ENCODE results near the gene RYR1.

Gene RYR1

GRCh38 chr19:38429811-38430156 lies 3.7 kb upstream of the RYR1 start:
- H3K4me1 ChIP-seq, result no peaks in the 10 kb centered on the region; the same call in 1 of the 2 replicates
- TF ChIP-seq, protein P1, sequence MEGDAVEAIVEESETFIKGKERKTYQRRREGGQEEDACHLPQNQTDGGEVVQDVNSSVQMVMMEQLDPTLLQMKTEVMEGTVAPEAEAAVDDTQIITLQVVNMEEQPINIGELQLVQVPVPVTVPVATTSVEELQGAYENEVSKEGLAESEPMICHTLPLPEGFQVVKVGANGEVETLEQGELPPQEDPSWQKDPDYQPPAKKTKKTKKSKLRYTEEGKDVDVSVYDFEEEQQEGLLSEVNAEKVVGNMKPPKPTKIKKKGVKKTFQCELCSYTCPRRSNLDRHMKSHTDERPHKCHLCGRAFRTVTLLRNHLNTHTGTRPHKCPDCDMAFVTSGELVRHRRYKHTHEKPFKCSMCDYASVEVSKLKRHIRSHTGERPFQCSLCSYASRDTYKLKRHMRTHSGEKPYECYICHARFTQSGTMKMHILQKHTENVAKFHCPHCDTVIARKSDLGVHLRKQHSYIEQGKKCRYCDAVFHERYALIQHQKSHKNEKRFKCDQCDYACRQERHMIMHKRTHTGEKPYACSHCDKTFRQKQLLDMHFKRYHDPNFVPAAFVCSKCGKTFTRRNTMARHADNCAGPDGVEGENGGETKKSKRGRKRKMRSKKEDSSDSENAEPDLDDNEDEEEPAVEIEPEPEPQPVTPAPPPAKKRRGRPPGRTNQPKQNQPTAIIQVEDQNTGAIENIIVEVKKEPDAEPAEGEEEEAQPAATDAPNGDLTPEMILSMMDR (IDR thresholded peaks at IDR 0.05; ENCODE audit: low read depth, low read length), result no peak
- H3K27me3 ChIP-seq, result no peaks in the 10 kb centered on the region; the same call in 1 of the 2 replicates

GRCh38 chr19:38430931-38431330 lies 2.6 kb upstream of the RYR1 start:
- no peak for DNase-seq
- no peaks in the 10 kb centered on the region; the same call in 1 of the 2 replicates for H3K27me3 ChIP-seq
- no peaks in the 10 kb centered on the region for H3K9me3 ChIP-seq
- no peaks in the 10 kb centered on the region for H3K36me3 ChIP-seq
- H3K4me3 ChIP-seq (ENCODE audit: low read depth, low read length), result no peak overlapping the region
- H3K4me1 ChIP-seq, result no peaks in the 10 kb centered on the region; the same call in 1 of the 2 replicates
- TF ChIP-seq, protein P1 (IDR thresholded peaks at IDR 0.05; ENCODE audit: low read depth, low read length), result no peak

More at GRCh38 chr19:38429811-38430156, 3.7 kb upstream of the RYR1 start:
- H3K4me3 ChIP-seq (ENCODE audit: low read depth, low read length), result no peak overlapping the region
- no peaks in the 10 kb centered on the region for H3K36me3 ChIP-seq
- no peaks in the 10 kb centered on the region for H3K9me3 ChIP-seq
- DNase-seq, result no peak

GRCh38 chr19:38434549-38435051 lies 1.1 kb downstream of the RYR1 start:
- Histone ChIP-seq H3K4me1 (no peaks in the 10 kb centered on the region; the same call in 1 of the 2 replicates), H3K9me3 (no peaks in the 10 kb centered on the region), H3K27me3 (no peaks in the 10 kb centered on the region; the same call in 1 of the 2 replicates), H3K4me3 (ENCODE audit: low read depth, low read length) (no peak overlapping the region), H3K36me3 (no peaks in the 10 kb centered on the region)
- DNase-seq, result no peak
- TF ChIP-seq, protein P1 (IDR thresholded peaks at IDR 0.05; ENCODE audit: low read depth, low read length), result no peak

- DNase-seq, result no peak
- no peaks in the 10 kb centered on the region for H3K9me3 ChIP-seq
- TF ChIP-seq, protein P1 (IDR thresholded peaks at IDR 0.05; ENCODE audit: low read depth, low read length), result no peak
- H3K27me3 ChIP-seq, result no peaks in the 10 kb centered on the region; the same call in 1 of the 2 replicates
- no peaks in the 10 kb centered on the region; the same call in 1 of the 2 replicates for H3K4me1 ChIP-seq
- H3K36me3 ChIP-seq, result no peaks in the 10 kb centered on the region
- H3K4me3 ChIP-seq (ENCODE audit: low read depth, low read length), result no peak overlapping the region
These were observed 3.8 kb downstream of the RYR1 start for GRCh38 chr19:38437295-38437694.

GRCh38 chr19:38437917-38438316 lies 4.4 kb downstream of the RYR1 start:
- H3K27me3 ChIP-seq, result no peaks in the 10 kb centered on the region; the same call in 1 of the 2 replicates
- no peaks in the 10 kb centered on the region for H3K36me3 ChIP-seq
- H3K9me3 ChIP-seq, result no peaks in the 10 kb centered on the region
- DNase-seq, result no peak
- TF ChIP-seq, protein P1 (IDR thresholded peaks at IDR 0.05; ENCODE audit: low read depth, low read length), result no peak
- H3K4me1 ChIP-seq, result no peaks in the 10 kb centered on the region; the same call in 1 of the 2 replicates
- no peak overlapping the region for H3K4me3 ChIP-seq (ENCODE audit: low read depth, low read length)

GRCh38 chr19:38440592-38440991 lies 7.1 kb downstream of the RYR1 start:
- Histone ChIP-seq H3K9me3 (no peaks in the 10 kb centered on the region), H3K36me3 (no peaks in the 10 kb centered on the region), H3K4me1 (no peaks in the 10 kb centered on the region), H3K27me3 (no peaks in the 10 kb centered on the region), H3K4me3 (ENCODE audit: low read depth, low read length) (no peak overlapping the region)
- DNase-seq, result no peak
- TF ChIP-seq, protein P1 (IDR thresholded peaks at IDR 0.05; ENCODE audit: low read depth, low read length), result no peak
